Astrocyte (in vitro differentiated cells and primary cell): ENCODE measurements around the gene ZNF541. TPM values are rescaled to one million over a fixed set of nuclear protein-coding genes. Genes with fewer than 3 reads are reported as not detected.
A peak's percentile ranks its signal among the peaks of the same experiment; 100 is the strongest.

Experiments used
- DNase-seq: peaks from one replicate; pipeline ENCODE4 v3.0.0-alpha.2; 2010; ENCODE audit warnings: low read depth
- FAIRE-seq: peaks from 2 replicates; lab custom pipeline; 2011; peaks lifted over from hg19 to GRCh38; lab: Jason Lieb, UNC
- H2AFZ ChIP-seq: 2 replicates; pipeline ENCODE4 v1.6.0; 2012; ENCODE audit warnings: low read depth, low read length, inconsistent platforms
- H3K27ac ChIP-seq: 2 replicates; pipeline ENCODE4 v1.5.1; 2011; ENCODE audit warnings: low read depth, low read length, inconsistent platforms
- H3K27me3 ChIP-seq: 2 replicates; pipeline ENCODE4 v1.6.0; 2011; ENCODE audit warnings: low read length, inconsistent platforms; ENCODE audit not compliant: insufficient read depth
- H3K36me3 ChIP-seq: 2 replicates; pipeline ENCODE4 v1.5.1; 2011; ENCODE audit warnings: low read length, inconsistent platforms; ENCODE audit not compliant: insufficient read depth
- H3K4me1 ChIP-seq: 2 replicates; pipeline ENCODE4 v1.5.1; 2011; ENCODE audit warnings: low read length, inconsistent platforms; ENCODE audit not compliant: insufficient read depth
- H3K4me2 ChIP-seq: 2 replicates; pipeline ENCODE4 v1.6.0; 2012; ENCODE audit warnings: low read length, inconsistent platforms
- H3K4me3 ChIP-seq: 2 replicates; pipeline ENCODE4 v1.5.1; 2011; ENCODE audit warnings: low read depth, mild to moderate bottlenecking, low read length, inconsistent platforms; ENCODE audit not compliant: insufficient read depth
- H3K79me2 ChIP-seq: 2 replicates; pipeline ENCODE4 v1.6.0; 2012; ENCODE audit warnings: mild to moderate bottlenecking, low read length, inconsistent platforms; ENCODE audit not compliant: insufficient read depth
- H3K9ac ChIP-seq: 2 replicates; pipeline ENCODE4 v1.6.0; 2012; ENCODE audit warnings: mild to moderate bottlenecking, low read length, inconsistent platforms
- H3K9me3 ChIP-seq: 2 replicates; pipeline ENCODE4 v1.5.1; 2012; ENCODE audit warnings: low read depth, mild to moderate bottlenecking, low read length, inconsistent platforms; ENCODE audit not compliant: insufficient read depth
- H4K20me1 ChIP-seq: 2 replicates; pipeline ENCODE4 v1.6.0; 2012; ENCODE audit warnings: low read length, inconsistent platforms; ENCODE audit not compliant: insufficient read depth
- H3K27ac Mint-ChIP-seq: one replicate; pipeline ENCODE4 v1.8.0; 2021; ENCODE audit warnings: mild to moderate bottlenecking, mixed read lengths; ENCODE audit not compliant: unreplicated experiment
- H3K27me3 Mint-ChIP-seq: one replicate; pipeline ENCODE4 v1.8.0; 2021; ENCODE audit warnings: low read depth, mixed read lengths; ENCODE audit not compliant: unreplicated experiment
- H3K36me3 Mint-ChIP-seq: one replicate; pipeline ENCODE4 v1.8.0; 2021; ENCODE audit warnings: low read depth, mixed read lengths; ENCODE audit not compliant: unreplicated experiment
- H3K4me1 Mint-ChIP-seq: one replicate; pipeline ENCODE4 v1.8.0; 2021; ENCODE audit warnings: low read depth, mixed read lengths; ENCODE audit not compliant: unreplicated experiment
- H3K4me3 Mint-ChIP-seq: one replicate; pipeline ENCODE4 v1.8.0; 2021; ENCODE audit warnings: mild to moderate bottlenecking, moderate library complexity, mixed read lengths; ENCODE audit not compliant: unreplicated experiment
- H3K9me3 Mint-ChIP-seq: one replicate; pipeline ENCODE4 v1.8.0; 2021; ENCODE audit warnings: mild to moderate bottlenecking, mixed read lengths; ENCODE audit not compliant: unreplicated experiment
- CTCF ChIP-seq: IDR thresholded peaks from 2 replicates; pipeline ENCODE4 v1.5.1; 2011; ENCODE audit warnings: low read depth, mild to moderate bottlenecking, inconsistent platforms, low read length, moderate library complexity; ENCODE audit not compliant: insufficient read depth
- EZH2 ChIP-seq: IDR thresholded peaks from 2 replicates; pipeline ENCODE4 v1.6.1; 2012; ENCODE audit warnings: mild to moderate bottlenecking, low read length, inconsistent platforms; ENCODE audit not compliant: insufficient read depth
- total RNA-seq: library from RNA; stranded (reverse); gene quantifications from 2 replicates; pipeline ENCODE4 v1.2.1, GENCODE V29; 2021

The ZNF541 gene
- total RNA-seq, 1 donor from 2014 or later: not detected

- peaks cover 27% of the 10 kb centered on the region for H3K4me1 Mint-ChIP-seq
- Histone ChIP-seq H3K27me3 (no peaks in the 10 kb centered on the region), H2AFZ (no peak overlapping the region), H4K20me1 (peaks cover 51% of the 10 kb centered on the region), H3K79me2 (peaks cover 68% of the 10 kb centered on the region), H3K9me3 (no peaks in the 10 kb centered on the region), H3K4me3 (peak overlapping the region; percentile 70), H3K9ac (peak overlapping the region; percentile 89), H3K4me1 (peaks cover 24% of the 10 kb centered on the region), H3K4me2 (peak overlapping the region; percentile 92), H3K27ac (peak overlapping the region; percentile 65), H3K36me3 (no peaks in the 10 kb centered on the region)
- peaks cover 2% of the 10 kb centered on the region for H3K36me3 Mint-ChIP-seq
- no peaks in the 10 kb centered on the region for H3K9me3 Mint-ChIP-seq
- peak; percentile 16 for DNase-seq
- FAIRE-seq: no peak
- H3K27ac Mint-ChIP-seq: peak overlapping the region; percentile 67
- peak overlapping the region; percentile 83 for H3K4me3 Mint-ChIP-seq
- TF ChIP-seq CTCF: no peak
- no peak for TF ChIP-seq EZH2
- H3K27me3 Mint-ChIP-seq: no peaks in the 10 kb centered on the region
These were observed 37.3 kb upstream of the ZNF541 start for GRCh38 chr19:47609906-47610894.

- Histone ChIP-seq H3K36me3 (no peaks in the 10 kb centered on the region), H3K4me1 (peaks cover 24% of the 10 kb centered on the region), H3K27me3 (no peaks in the 10 kb centered on the region), H3K4me2 (peak within 1 kb of the TSS; percentile 93), H3K27ac (peak within 1 kb of the TSS; percentile 88), H3K79me2 (peaks cover 59% of the 10 kb centered on the region), H2AFZ (peak within 1 kb of the TSS; percentile 77), H3K9me3 (no peaks in the 10 kb centered on the region), H3K9ac (peak within 1 kb of the TSS; percentile 98), H4K20me1 (peaks cover 41% of the 10 kb centered on the region), H3K4me3 (peak within 1 kb of the TSS; percentile 88)
- DNase-seq: peak; percentile 38
- TF ChIP-seq CTCF (no peak), EZH2 (no peak)
- no peaks in the 10 kb centered on the region for H3K9me3 Mint-ChIP-seq
- peaks cover 27% of the 10 kb centered on the region for H3K4me1 Mint-ChIP-seq
- no peak for FAIRE-seq
- H3K27ac Mint-ChIP-seq: peak within 1 kb of the TSS; percentile 96
- H3K27me3 Mint-ChIP-seq: no peaks in the 10 kb centered on the region
- no peaks in the 10 kb centered on the region for H3K36me3 Mint-ChIP-seq
- H3K4me3 Mint-ChIP-seq: peak within 1 kb of the TSS; percentile 94
These were observed 36.3 kb upstream of the ZNF541 start, which contains the start of gene BICRA for GRCh38 chr19:47608969-47609905. TSS of gene BICRA (plus strand) at chr19:47609134. CDS start at chr19:47673575, 64,441 bp downstream.
